MCF 10A (cell line): ENCODE measurements around the gene RAET1E. TPM values are rescaled to one million over a fixed set of nuclear protein-coding genes. Genes with fewer than 3 reads are reported as not detected.
A peak's percentile ranks its signal among the peaks of the same experiment; 100 is the strongest.

Source experiments
- BruUV-seq: library from RNA; stranded (reverse); fragments of 400-500 nt; replicated peaks from 2 replicates; lab custom pipeline; 2021; lab: Mats Ljungman, UMichigan
- CTCF ChIA-PET: fragments of 300-600 bp; sonication (Branson Sonifier 250); formaldehyde crosslinking; extraction: SDS; loops from one replicate; lab custom pipeline; 2021; ENCODE audit warnings: antibody characterized with exemption, inconsistent platforms; lab: Yijun Ruan, JAX
- POLR2A ChIA-PET: fragments of 300-600, 350-650 bp; sonication (Branson Sonifier 250); formaldehyde crosslinking; extraction: SDS; loops from one replicate; lab custom pipeline; 2020; ENCODE audit warnings: antibody characterized with exemption, inconsistent platforms; lab: Yijun Ruan, JAX
- DNase-seq: peaks from one replicate; pipeline ENCODE4 v3.0.0-alpha.2; 2018; ENCODE audit not compliant: unreplicated experiment
- H3K27ac Mint-ChIP-seq: one replicate; pipeline ENCODE4 v1.8.0; 2022; ENCODE audit warnings: mild to moderate bottlenecking, low read depth, mixed read lengths; ENCODE audit not compliant: unreplicated experiment
- H3K27me3 Mint-ChIP-seq: one replicate; pipeline ENCODE4 v1.8.0; 2022; ENCODE audit warnings: mixed read lengths; ENCODE audit not compliant: insufficient read depth, unreplicated experiment
- H3K36me3 Mint-ChIP-seq: one replicate; pipeline ENCODE4 v1.8.0; 2022; ENCODE audit warnings: mild to moderate bottlenecking, moderate library complexity, mixed read lengths; ENCODE audit not compliant: insufficient read depth, unreplicated experiment
- H3K4me1 Mint-ChIP-seq: one replicate; pipeline ENCODE4 v1.8.0; 2022; ENCODE audit warnings: mixed read lengths; ENCODE audit not compliant: insufficient read depth, unreplicated experiment
- H3K4me3 Mint-ChIP-seq: one replicate; pipeline ENCODE4 v1.8.0; 2022; ENCODE audit warnings: mild to moderate bottlenecking, moderate library complexity, mixed read lengths; ENCODE audit not compliant: unreplicated experiment
- H3K9me3 Mint-ChIP-seq: one replicate; pipeline ENCODE4 v1.8.0; 2022; ENCODE audit warnings: mixed read lengths; ENCODE audit not compliant: unreplicated experiment
- CTCF ChIP-seq: fragments of 200-600 bp; IDR thresholded peaks from one replicate; pipeline ENCODE4 v1.8.0; 2022; ENCODE audit warnings: antibody characterized with exemption, mild to moderate bottlenecking; ENCODE audit not compliant: unreplicated experiment
- intact Hi-C: fragments of 100-400 bp; cut with micrococcal nuclease; formaldehyde crosslinking; loops from 2 replicates; pipeline ENCODE4 v1.14.1; 2022
- total RNA-seq: library from RNA; stranded (reverse); gene quantifications from 2 replicates; pipeline ENCODE4 v1.2.3, GENCODE V29; 2022

RAET1E gene
- total RNA-seq, 1 experiment from 2014 or later, result 37.6 TPM

- H3K9me3 Mint-ChIP-seq, result peaks cover 12% of the 10 kb centered on the region
- POLR2A ChIA-PET, result interaction anchor here (0.7 to 1.9 kb wide), 6 partner anchors 9 to 34 kb away, joined by 3 to 7 read pairs (median 4); no protein-coding TSS in a partner anchor
- CTCF ChIA-PET, result interaction anchor here (0.7 to 1.2 kb wide), 4 partner anchors 12 to 79 kb away, joined by 3 to 5 read pairs (median 3); no protein-coding TSS in a partner anchor
- DNase-seq, result no peak
- H3K36me3 Mint-ChIP-seq, result no peaks in the 10 kb centered on the region
- H3K27ac Mint-ChIP-seq, result no peak overlapping the region
- intact Hi-C loops, result no loop called here
- BruUV-seq, result no TSS peak
- no peaks in the 10 kb centered on the region for H3K27me3 Mint-ChIP-seq
- no peak for TF ChIP-seq CTCF
- H3K4me3 Mint-ChIP-seq, result no peak overlapping the region
- peaks cover 18% of the 10 kb centered on the region for H3K4me1 Mint-ChIP-seq
Measured at GRCh38 chr6:149903938-149904611, 6.2 kb upstream of the RAET1E start.

GRCh38 chr6:149901444-149902140 lies 3.7 kb upstream of the RAET1E start:
- CTCF ChIA-PET, result no interaction called here
- no peaks in the 10 kb centered on the region for H3K9me3 Mint-ChIP-seq
- no peak overlapping the region for H3K27ac Mint-ChIP-seq
- no peak overlapping the region for H3K4me3 Mint-ChIP-seq
- no peaks in the 10 kb centered on the region for H3K36me3 Mint-ChIP-seq
- intact Hi-C loops, result no loop called here
- H3K4me1 Mint-ChIP-seq, result peaks cover 41% of the 10 kb centered on the region
- no TSS peak for BruUV-seq
- no peaks in the 10 kb centered on the region for H3K27me3 Mint-ChIP-seq
- DNase-seq, result no peak
- TF ChIP-seq CTCF, result no peak
- POLR2A ChIA-PET, result interaction anchor here (3.1 to 4.0 kb wide), 2 partner anchors 15 to 22 kb away, joined by 14 to 30 read pairs; partner anchors contain the start of gene RAET1G

GRCh38 chr6:149900620-149901443 lies 2.9 kb upstream of the RAET1E start:
- H3K27ac Mint-ChIP-seq, result peak overlapping the region; percentile 66

More at GRCh38 chr6:149900620-149901443, 2.9 kb upstream of the RAET1E start:
- Mint-ChIP-seq H3K36me3 (no peaks in the 10 kb centered on the region), H3K4me1 (peaks cover 48% of the 10 kb centered on the region), H3K27me3 (no peaks in the 10 kb centered on the region), H3K9me3 (no peaks in the 10 kb centered on the region), H3K4me3 (no peak overlapping the region)
- CTCF ChIA-PET, result interaction anchor here (0.9 to 2.1 kb wide), 4 partner anchors 18 to 61 kb away, joined by 3 to 12 read pairs (median 6); no protein-coding TSS in a partner anchor
- POLR2A ChIA-PET, result interaction anchor here (0.7 to 4.0 kb wide), 13 partner anchors 10 to 219 kb away, joined by 3 to 30 read pairs (median 5); partner anchors contain the start of gene RAET1G
- BruUV-seq, result no TSS peak
- TF ChIP-seq CTCF, result no peak
- intact Hi-C loops, result no loop called here
- DNase-seq, result peak; percentile 79
